ENCODE measurements around the gene FBXO21. TPM values are rescaled to one million over a fixed set of nuclear protein-coding genes. Genes with fewer than 3 reads are reported as not detected.

Gene FBXO21
- total and polyA plus RNA-seq, 2 of the 13 experiments (the other 11 are each of a cell fraction or from before 2014, with no cell fraction given), result 15.6 to 32.5 TPM

DNA sequence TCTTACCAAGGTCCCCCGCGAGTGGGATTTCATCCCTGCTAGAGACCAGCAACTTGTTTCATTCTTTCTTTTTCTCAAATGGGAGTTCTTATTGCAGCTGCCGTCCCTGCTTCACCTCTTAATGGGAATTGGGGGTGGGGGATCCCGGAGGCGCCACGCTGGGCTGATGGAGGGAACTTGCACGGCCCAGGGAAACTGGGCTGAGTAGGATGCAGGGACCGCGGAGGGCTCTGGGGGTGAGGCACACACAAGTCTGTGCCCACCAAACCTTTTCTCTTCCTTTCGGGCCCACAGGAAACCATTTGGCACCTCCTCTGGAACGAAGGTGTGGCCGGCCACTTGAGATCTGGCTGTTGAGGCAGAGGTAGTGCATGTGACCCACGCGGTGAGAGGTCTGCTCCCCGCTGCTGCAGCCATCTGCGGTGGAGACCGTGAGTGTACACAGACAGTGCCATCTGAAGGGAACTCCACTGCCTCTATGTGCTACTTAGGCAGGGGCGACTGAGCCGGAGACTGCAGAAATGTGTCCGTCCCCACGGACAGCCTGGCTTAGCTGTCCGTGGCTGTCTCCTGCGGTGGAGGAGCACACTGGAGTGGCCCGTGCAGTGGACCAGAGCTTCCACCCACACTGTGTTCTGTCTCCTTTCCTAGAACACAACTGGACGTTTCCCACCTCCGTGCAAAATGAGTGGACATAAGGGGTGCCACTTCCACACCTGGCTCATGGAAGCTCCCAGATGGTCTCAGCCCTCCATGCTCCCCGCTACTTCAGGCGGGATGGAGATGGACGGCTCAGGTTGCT, 49.0 kb downstream of the FBXO21 start:
- Histone ChIP-seq H3K9ac (ENCODE audit: insufficient read depth, low read depth, low read length) (no peak overlapping the region), H2AFZ (ENCODE audit: low read length) (no peak overlapping the region), H3K36me3 (replicated peaks in 1 of 2; ENCODE audit: control insufficient read depth in 1 of 2, insufficient read depth in 2 of 2, low read length in 2 of 2) (peaks cover 7 to 9% of the 10 kb centered on the region in 2 experiments), H3K27me3 (ENCODE audit: control insufficient read depth in 1 of 2, insufficient read depth in 2 of 2, low read length in 2 of 2) (no peaks in the 10 kb centered on the region), H3K4me3 (replicated peaks in 1 of 3; ENCODE audit: insufficient read depth in 1 of 3, low read depth in 2 of 3, low read length in 3 of 3) (no peak overlapping the region), H3K27ac (ENCODE audit: extremely low read length, insufficient read depth, low read length) (no peak overlapping the region), H3K4me1 (ENCODE audit: insufficient read depth, low read length) (peaks cover 22% of the 10 kb centered on the region), H3K9me3 (ENCODE audit: low read length) (no peaks in the 10 kb centered on the region), H3K4me2 (ENCODE audit: low read depth, low read length) (no peak overlapping the region), H4K20me1 (ENCODE audit: insufficient read depth, low read length) (no peaks in the 10 kb centered on the region), H3K79me2 (ENCODE audit: insufficient read depth, low read length) (no peaks in the 10 kb centered on the region)
- no TSS peak for BruUV-seq (replicated peaks)
- ATAC-seq (peak; percentile 34), FAIRE-seq (no peak), DNase-seq (ENCODE audit: low spot score) (no peak)
- ChIA-PET POLR2A (no interaction called here), CTCF (ENCODE audit: low intra/inter-chr PET ratio, low total read pairs) (no interaction called here)
- intact Hi-C loops (cut with micrococcal nuclease; ENCODE audit: unreplicated experiment), result no loop called here
- TF ChIP-seq ZNF282 (IDR thresholded peaks at IDR 0.05; ENCODE audit: partially characterized antibody) (no peak), AGO2 (optimal IDR thresholded peaks at IDR 0.05; ENCODE audit: low read depth, low read length) (peak; percentile 29)
- 94% methylated on average over 23 of the region's 29 CpGs for WGBS (ENCODE audit: low lambda C conversion rate)
- in situ Hi-C loops (cut with HindIII; ENCODE audit: extremely low pct_ligation_motif_present, low pct_unique_long_range_greater_than_20kb), result no loop called here

DNA sequence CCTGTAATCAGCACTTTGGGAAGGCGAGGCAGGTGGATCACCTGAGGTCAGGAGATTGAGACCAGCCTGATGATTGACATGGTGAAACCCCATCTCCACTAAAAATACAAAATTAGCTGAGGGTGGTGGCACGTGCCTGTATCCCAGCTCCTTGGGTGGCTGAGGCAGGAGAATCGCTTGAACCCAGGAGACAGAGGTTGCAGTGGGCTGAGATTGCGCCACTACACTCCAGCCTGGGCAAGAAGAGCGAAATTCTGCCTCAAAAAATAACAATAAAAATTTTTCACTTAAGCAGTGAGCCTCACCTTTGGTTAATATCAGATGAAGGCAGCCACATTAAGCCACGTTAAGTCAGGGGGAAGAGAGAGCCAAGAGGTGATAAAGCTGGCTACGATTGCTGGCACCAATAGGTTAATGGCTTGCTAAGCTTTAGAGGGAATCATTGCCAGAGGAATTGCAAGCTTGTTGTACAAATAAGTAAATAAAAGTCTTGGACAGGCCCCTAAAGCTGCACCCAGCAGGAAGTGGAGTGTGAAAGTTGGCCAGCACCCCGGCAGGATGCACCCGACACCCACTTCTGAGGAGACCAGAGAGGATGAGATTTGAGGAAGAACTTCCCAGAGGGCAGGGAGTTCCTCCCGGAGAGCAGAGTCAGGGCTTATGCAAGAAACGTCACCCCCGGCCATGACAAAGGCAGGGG, 49.7 kb downstream of the FBXO21 start:
- DNase-seq (ENCODE audit: low spot score), result no peak
- Histone ChIP-seq H3K36me3 (replicated peaks in 1 of 2; ENCODE audit: control insufficient read depth in 1 of 2, insufficient read depth in 2 of 2, low read length in 2 of 2) (peaks cover 2 to 4% of the 10 kb centered on the region in 2 experiments), H3K9ac (ENCODE audit: insufficient read depth, low read depth, low read length) (no peak overlapping the region), H2AFZ (ENCODE audit: low read length) (no peak overlapping the region), H3K27me3 (ENCODE audit: control insufficient read depth in 1 of 2, insufficient read depth in 2 of 2, low read length in 2 of 2) (no peaks in the 10 kb centered on the region), H3K4me2 (ENCODE audit: low read depth, low read length) (no peak overlapping the region), H3K9me3 (ENCODE audit: low read length) (no peaks in the 10 kb centered on the region), H3K4me3 (replicated peaks in 1 of 3; ENCODE audit: insufficient read depth in 1 of 3, low read depth in 2 of 3, low read length in 3 of 3) (no peak overlapping the region), H3K27ac (ENCODE audit: extremely low read length, insufficient read depth, low read length) (no peak overlapping the region), H3K79me2 (ENCODE audit: insufficient read depth, low read length) (no peaks in the 10 kb centered on the region), H4K20me1 (ENCODE audit: insufficient read depth, low read length) (no peaks in the 10 kb centered on the region), H3K4me1 (ENCODE audit: insufficient read depth, low read length) (peaks cover 22% of the 10 kb centered on the region)
- 77% methylated on average over 11 of the region's 12 CpGs for WGBS (ENCODE audit: low lambda C conversion rate)
- ChIA-PET CTCF (ENCODE audit: low intra/inter-chr PET ratio, low total read pairs) (no interaction called here), POLR2A (no interaction called here)
- intact Hi-C loops (cut with micrococcal nuclease; ENCODE audit: unreplicated experiment), result no loop called here
- no peak for ATAC-seq
- BruUV-seq (replicated peaks), result no TSS peak
- no peak for FAIRE-seq
- in situ Hi-C loops (cut with HindIII; ENCODE audit: extremely low pct_ligation_motif_present, low pct_unique_long_range_greater_than_20kb), result no loop called here
- no peak for TF ChIP-seq TP53 (CRISPR knock-in tag; conservative IDR thresholded peaks at IDR 0.05)
- no peak for TF ChIP-seq ZMYM4 (CRISPR knock-in tag; IDR thresholded peaks at IDR 0.05)
- no peak for TF ChIP-seq ZNF790 (CRISPR knock-in tag; IDR thresholded peaks at IDR 0.05; ENCODE audit: borderline replicate concordance)
- no peak for TF ChIP-seq RCOR2 (CRISPR knock-in tag; IDR thresholded peaks at IDR 0.05)
- no peak for TF ChIP-seq ZNF772 (CRISPR knock-in tag; IDR thresholded peaks at IDR 0.05)
- no peak for TF ChIP-seq SRF (IDR thresholded peaks at IDR 0.05; ENCODE audit: low read depth, low read length)
- TF ChIP-seq ZNF558 (CRISPR knock-in tag; IDR thresholded peaks at IDR 0.05; ENCODE audit: borderline replicate concordance), result no peak

Data from HepG2 (cell line).